HepG2 (cell line): ENCODE results near the gene TOMM22. TPM values are rescaled to one million over a fixed set of nuclear protein-coding genes. Genes with fewer than 3 reads are reported as not detected.

Experiments used
- ATAC-seq: fragments of 200-7000 bp; cut with Tn5 transposase; 3 replicates; pipeline ENCODE4 v1.9.1; 2020; ENCODE audit warnings: mild to moderate bottlenecking, moderate library complexity
- BruUV-seq: library from RNA; stranded (reverse); fragments of 400-500 nt; replicated peaks from 2 replicates; lab custom pipeline; 2021; lab: Mats Ljungman, UMichigan
- CTCF ChIA-PET: fragments of 300-600 bp; formaldehyde crosslinking; extraction: SDS; loops from one replicate; lab custom pipeline; 2021; ENCODE audit warnings: low total read pairs, inconsistent platforms, low intra/inter-chr PET ratio; lab: Yijun Ruan, JAX
- POLR2A ChIA-PET: fragments of 350-600 bp; sonication (Branson Sonifier 250); formaldehyde crosslinking; loops from one replicate; lab custom pipeline; 2020; ENCODE audit warnings: antibody characterized with exemption, inconsistent platforms; lab: Yijun Ruan, JAX
- DNase-seq: peaks from one replicate; pipeline ENCODE4 v3.0.0-alpha.2; 2015; ENCODE audit warnings: low spot score
- FAIRE-seq: peaks from 3 replicates; lab custom pipeline; 2011; peaks lifted over from hg19 to GRCh38; lab: Jason Lieb, UNC
- H2AFZ ChIP-seq: one replicate; pipeline ENCODE4 v1.6.1; 2011; ENCODE audit warnings: low read length, inconsistent platforms
- H3K27ac ChIP-seq: fragments of 300-600 bp; 3 replicates; pipeline ENCODE4 v1.8.0; 2011; ENCODE audit warnings: mixed run types, mild to moderate bottlenecking, mixed read lengths, low read length, inconsistent platforms; ENCODE audit not compliant: insufficient read depth; ENCODE audit errors: extremely low read length
- H3K27me3 ChIP-seq, 2 experiments: fragments of 200-600 bp in 1 of 2; 2 replicates in 1 of 2; 3 replicates in 1 of 2; pipeline versions ENCODE4 v1.6.0 to v1.8.0; 2011; ENCODE audit warnings: low read length in 2 of 2, mild to moderate bottlenecking in 2 of 2, moderate library complexity in 2 of 2, inconsistent platforms in 1 of 2; ENCODE audit not compliant: insufficient read depth in 2 of 2, control insufficient read depth in 1 of 2
- H3K36me3 ChIP-seq, 2 experiments: fragments of 200-600 bp in 1 of 2; replicated peaks in 1 of 2; 2 replicates in 1 of 2; 3 replicates in 1 of 2; pipeline versions ENCODE4 v1.5.1 to v1.8.0; 2011; ENCODE audit warnings: low read length in 2 of 2, inconsistent platforms in 1 of 2; ENCODE audit not compliant: insufficient read depth in 2 of 2, control insufficient read depth in 1 of 2
- H3K4me1 ChIP-seq: 2 replicates; pipeline ENCODE4 v1.5.1; 2012; ENCODE audit warnings: low read length, inconsistent platforms; ENCODE audit not compliant: insufficient read depth
- H3K4me2 ChIP-seq: 2 replicates; pipeline ENCODE4 v1.6.0; 2011; ENCODE audit warnings: low read depth, low read length, inconsistent platforms
- H3K4me3 ChIP-seq, 3 experiments: fragments of 200-600 bp in 1 of 3; sonication (generic), shearing (Covaris generic) in 1 of 3; replicated peaks in 1 of 3; 2 replicates each; pipeline ENCODE4 v1.5.1; 2011 to 2016; ENCODE audit warnings: low read length in 3 of 3, inconsistent platforms in 2 of 3, low read depth in 2 of 3, mild to moderate bottlenecking in 2 of 3, control low read depth in 1 of 3, mixed read lengths in 1 of 3; ENCODE audit not compliant: insufficient read depth in 1 of 3
- H3K79me2 ChIP-seq: one replicate; pipeline ENCODE4 v1.6.1; 2011; ENCODE audit warnings: low read length, inconsistent platforms; ENCODE audit not compliant: insufficient read depth
- H3K9ac ChIP-seq: 2 replicates; pipeline ENCODE4 v1.6.0; 2011; ENCODE audit warnings: mild to moderate bottlenecking, low read depth, low read length, inconsistent platforms; ENCODE audit not compliant: insufficient read depth
- H3K9me3 ChIP-seq: 2 replicates; pipeline ENCODE4 v1.5.1; 2012; ENCODE audit warnings: mild to moderate bottlenecking, low read length
- H4K20me1 ChIP-seq: 2 replicates; pipeline ENCODE4 v1.6.0; 2011; ENCODE audit warnings: inconsistent platforms, mild to moderate bottlenecking, low read length, moderate library complexity; ENCODE audit not compliant: insufficient read depth
- CENPX ChIP-seq: sonication (generic); formaldehyde crosslinking; IDR thresholded peaks from 2 replicates; pipeline ENCODE4 v1.9.0; 2021; ENCODE audit warnings: mild to moderate bottlenecking, missing genetic modification reagents, moderate library complexity
- RFXAP ChIP-seq: sonication (generic); formaldehyde crosslinking; IDR thresholded peaks from 2 replicates; pipeline ENCODE4 v1.4.0; 2020; ENCODE audit warnings: missing genetic modification reagents, borderline replicate concordance
- YEATS2 ChIP-seq: sonication (generic); formaldehyde crosslinking; IDR thresholded peaks from 2 replicates; pipeline ENCODE4 v1.4.0; 2020; ENCODE audit warnings: missing genetic modification reagents, borderline replicate concordance
- WGBS: methylation state at CpG from one replicate; pipeline ENCODE4 v1.1.6; 2017; ENCODE audit warnings: low lambda C conversion rate; 5-methylcytosine and 5-hydroxymethylcytosine counted together
- in situ Hi-C: cut with HindIII; loops from 2 replicates; pipeline ENCODE4 v1.10.0; 2017; ENCODE audit warnings: low pct_unique_long_range_greater_than_20kb; ENCODE audit not compliant: extremely low pct_ligation_motif_present
- intact Hi-C: fragments of 100-400 bp; cut with micrococcal nuclease; formaldehyde crosslinking; loops from one replicate; pipeline ENCODE4 v1.10.0; 2022; ENCODE audit not compliant: unreplicated experiment
- polyA plus RNA-seq, 8 experiments: library from polyadenylated mRNA; depleted of rRNA in 3 of 8; stranded (reverse) in 7 of 8; unstranded in 1 of 8; fragments of >200 nt; fragmentation: Illumina TruSeq in 4 of 8; extraction: Trizol in 4 of 8; gene quantifications; 2 replicates each; pipeline versions ENCODE4 v1.2.1 to v1.2.3, GENCODE V29; 2011 to 2016; ENCODE audit warnings: low read depth in 4 of 8, missing spikeins in 1 of 8, mixed read lengths in 1 of 8; ENCODE audit not compliant: insufficient read depth in 1 of 8
- total RNA-seq, 5 experiments: library from RNA; depleted of rRNA; stranded (reverse); fragments of >200 nt; fragmentation: Illumina TruSeq; extraction: Trizol; gene quantifications; 2 replicates each; pipeline ENCODE4 v1.2.3, GENCODE V29; 2016; ENCODE audit warnings: low read depth in 1 of 5
- TF ChIP-seq, protein P1 (sequence below): sonication (generic); formaldehyde crosslinking; IDR thresholded peaks from 2 replicates; pipeline ENCODE4 v1.8.1; 2023; ENCODE audit warnings: missing genetic modification reagents, mild to moderate bottlenecking, borderline replicate concordance
- TF ChIP-seq, protein P2 (sequence below): sonication (generic); formaldehyde crosslinking; IDR thresholded peaks from 2 replicates; pipeline ENCODE4 v1.5.0; 2020; ENCODE audit warnings: mild to moderate bottlenecking, low read depth, missing genetic modification reagents, borderline replicate concordance
- TF ChIP-seq, protein P3 (sequence below): sonication (generic); formaldehyde crosslinking; IDR thresholded peaks from 2 replicates; pipeline ENCODE4 v1.8.1; 2023; ENCODE audit warnings: mild to moderate bottlenecking, missing genetic modification reagents

Gene TOMM22
- total and polyA plus RNA-seq, 2 of the 13 experiments (the other 11 are each of a cell fraction or from before 2014, with no cell fraction given): 46.9 to 118 TPM

GRCh38 chr22:38727123-38727522 lies 45.4 kb downstream of the TOMM22 start:
- BruUV-seq: no TSS peak
- intact Hi-C loops (no loop called here), in situ Hi-C loops (no loop called here)
- H3K9ac ChIP-seq: no peak overlapping the region
- no peaks in the 10 kb centered on the region for H3K79me2 ChIP-seq
- peaks cover 22% of the 10 kb centered on the region for H3K4me1 ChIP-seq
- no peak overlapping the region for H3K27ac ChIP-seq
- TF ChIP-seq, protein P1, sequence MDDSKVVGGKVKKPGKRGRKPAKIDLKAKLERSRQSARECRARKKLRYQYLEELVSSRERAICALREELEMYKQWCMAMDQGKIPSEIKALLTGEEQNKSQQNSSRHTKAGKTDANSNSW: no peak
- TF ChIP-seq RFXAP (CRISPR knock-in tag) (no peak), CENPX (CRISPR knock-in tag) (no peak), YEATS2 (no peak)
- TF ChIP-seq, protein P2, sequence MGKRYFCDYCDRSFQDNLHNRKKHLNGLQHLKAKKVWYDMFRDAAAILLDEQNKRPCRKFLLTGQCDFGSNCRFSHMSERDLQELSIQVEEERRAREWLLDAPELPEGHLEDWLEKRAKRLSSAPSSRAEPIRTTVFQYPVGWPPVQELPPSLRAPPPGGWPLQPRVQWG: no peak
- TF ChIP-seq, protein P3, sequence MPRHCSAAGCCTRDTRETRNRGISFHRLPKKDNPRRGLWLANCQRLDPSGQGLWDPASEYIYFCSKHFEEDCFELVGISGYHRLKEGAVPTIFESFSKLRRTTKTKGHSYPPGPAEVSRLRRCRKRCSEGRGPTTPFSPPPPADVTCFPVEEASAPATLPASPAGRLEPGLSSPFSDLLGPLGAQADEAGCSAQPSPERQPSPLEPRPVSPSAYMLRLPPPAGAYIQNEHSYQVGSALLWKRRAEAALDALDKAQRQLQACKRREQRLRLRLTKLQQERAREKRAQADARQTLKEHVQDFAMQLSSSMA (CRISPR knock-in tag): no peak
- ChIA-PET POLR2A (no interaction called here), CTCF (no interaction called here)
- peaks cover 36 to 86% of the 10 kb centered on the region in 2 experiments for H3K36me3 ChIP-seq
- no peak for DNase-seq
- 96% methylated on average over 9 of the region's 12 CpGs for WGBS
- FAIRE-seq: no peak
- H3K27me3 ChIP-seq: no peaks in the 10 kb centered on the region
- H3K4me3 ChIP-seq: no peak overlapping the region
- peaks cover 8% of the 10 kb centered on the region for H4K20me1 ChIP-seq
- H3K4me2 ChIP-seq: no peak overlapping the region
- no peak overlapping the region for H2AFZ ChIP-seq
- no peak for ATAC-seq
- no peaks in the 10 kb centered on the region for H3K9me3 ChIP-seq
